ENCODE results near the gene LAPTM5.
"Not testable (repeated sequence)": the region's sequence is repeated elsewhere in the genome, so short reads cannot be mapped to it uniquely, and the experiment has no call there.

Gene LAPTM5

GRCh38 chr1:30693822-30694221 lies 63.8 kb downstream of the LAPTM5 start:
- DNase-seq (ENCODE audit: low spot score) = no peak

GRCh38 chr1:30693366-30693765 lies 64.2 kb downstream of the LAPTM5 start:
- DNase-seq (ENCODE audit: low spot score) = no peak

- no peak for DNase-seq (ENCODE audit: low spot score)
Measured at GRCh38 chr1:30692948-30693301, 64.6 kb downstream of the LAPTM5 start.

GRCh38 chr1:30692201-30692947 lies 65.2 kb downstream of the LAPTM5 start:
- DNase-seq (ENCODE audit: low spot score) = no peak

DNA sequence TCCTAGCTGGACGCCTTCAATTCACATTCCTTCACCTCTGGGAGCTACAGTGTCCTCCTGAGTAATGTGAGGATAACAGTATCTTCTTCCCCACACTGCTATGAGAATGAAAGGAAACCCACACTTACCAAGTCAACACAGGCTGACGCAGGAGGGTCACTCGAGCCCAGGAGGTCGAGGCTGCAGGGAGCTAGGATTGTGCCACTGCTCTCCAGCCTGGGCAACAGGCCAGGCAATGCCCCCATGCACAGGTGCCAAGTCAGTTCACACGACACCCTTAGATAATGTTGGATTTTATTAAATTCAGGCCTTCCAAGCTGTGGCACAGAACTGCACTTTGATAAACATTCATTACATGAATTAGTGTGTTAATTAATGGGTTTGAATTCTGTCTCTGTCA lies 66.1 kb downstream of the LAPTM5 start:
- DNase-seq (ENCODE audit: low spot score) = no peak

DNA sequence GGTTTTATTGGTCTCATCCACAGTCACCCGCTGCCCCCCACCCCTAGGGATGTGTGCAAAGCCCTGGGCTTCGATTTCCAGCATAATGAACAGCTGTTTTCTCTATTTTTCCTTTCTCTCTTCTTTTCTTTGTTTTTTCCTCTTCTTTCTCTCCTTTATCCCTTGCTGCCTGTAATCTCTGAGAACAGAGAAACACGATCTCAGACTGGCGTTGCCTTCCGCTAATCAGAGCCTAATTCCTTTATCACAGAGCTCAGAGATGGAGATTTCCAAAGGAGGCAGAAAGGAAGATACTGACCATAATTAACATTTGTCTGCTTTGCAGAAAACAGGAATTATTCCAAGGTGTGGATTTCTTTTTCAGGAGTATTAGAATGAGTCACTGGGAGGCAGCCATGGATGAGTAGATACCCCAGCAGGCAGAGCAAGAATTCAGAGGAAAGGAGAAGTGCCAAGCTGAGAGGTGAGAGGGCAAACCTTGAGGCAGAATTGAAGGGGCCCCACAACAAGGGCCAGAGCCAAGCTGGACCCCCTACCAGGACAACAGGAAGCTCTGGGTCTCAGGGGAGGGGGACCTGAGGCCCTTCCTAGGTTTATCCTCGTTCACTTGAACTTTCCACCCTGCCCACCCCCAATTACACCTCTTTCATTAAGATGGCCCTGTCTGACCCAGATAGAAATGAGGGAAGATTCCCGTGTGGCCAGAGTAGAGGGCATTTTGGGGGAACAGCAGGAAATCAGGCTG lies 67.5 kb downstream of the LAPTM5 start:
- DNase-seq (ENCODE audit: low spot score) = no peak

- no peak for DNase-seq (ENCODE audit: low spot score)
Measured at GRCh38 chr1:30688920-30689794, 68.4 kb downstream of the LAPTM5 start.

DNA sequence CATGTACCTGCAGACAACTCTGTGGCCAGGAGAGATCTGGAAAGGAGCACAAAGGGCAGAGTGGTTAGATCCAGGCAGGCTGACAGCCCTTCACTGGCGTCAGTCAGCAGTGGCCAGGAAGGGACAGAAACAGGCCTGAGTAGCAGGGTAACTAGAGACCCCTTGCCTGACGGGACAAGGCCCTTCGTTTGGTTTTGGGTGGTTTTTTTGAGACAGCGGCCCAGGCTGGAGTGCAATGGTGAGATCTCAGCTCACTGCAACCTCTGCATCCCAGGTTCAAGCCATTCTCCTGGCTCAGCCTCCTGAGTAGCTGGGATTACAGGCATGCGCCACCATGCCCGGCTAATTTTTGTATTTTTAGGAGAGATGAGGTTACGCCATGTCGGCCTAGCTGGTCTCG lies 69.1 kb downstream of the LAPTM5 start:
- not testable (repeated sequence) for DNase-seq (ENCODE audit: low spot score)

GRCh38 chr1:30687886-30688285 lies 69.7 kb downstream of the LAPTM5 start:
- no peak for DNase-seq (ENCODE audit: low spot score)

DNA sequence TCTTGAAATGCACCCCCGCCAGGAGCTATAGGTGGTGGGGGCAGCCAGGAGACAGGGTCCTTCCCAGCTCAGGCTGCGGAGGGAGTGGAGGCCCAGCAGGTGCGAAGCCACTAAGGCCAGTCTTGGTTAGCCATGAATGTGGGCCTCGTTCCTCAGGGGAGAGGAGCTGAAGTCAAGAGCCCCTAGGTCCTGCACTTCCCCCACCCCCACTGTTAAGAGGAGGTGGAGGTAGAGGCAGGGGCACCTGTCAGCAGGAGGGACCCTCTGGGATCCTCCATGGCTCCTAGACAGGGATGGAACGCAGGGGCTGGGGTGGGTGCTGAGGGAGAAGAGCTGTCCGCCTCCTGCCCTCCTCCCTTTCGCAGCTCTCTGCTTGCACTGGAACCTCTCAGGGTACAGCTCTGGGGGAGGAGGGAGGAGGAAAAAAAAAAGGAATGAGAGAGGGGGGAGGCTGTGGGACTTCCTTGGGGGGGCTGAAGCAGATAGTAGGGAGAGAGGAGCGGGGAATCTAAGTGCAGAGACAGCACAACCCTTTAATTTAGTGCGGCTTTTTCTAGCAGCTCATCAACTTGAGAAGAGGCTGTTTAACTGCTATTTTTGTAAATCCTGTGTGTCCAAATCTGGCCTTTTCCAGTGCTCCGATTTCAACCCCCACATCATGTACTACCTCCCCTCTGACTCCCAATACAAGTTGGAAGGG lies 71.2 kb downstream of the LAPTM5 start:
- no peak for DNase-seq (ENCODE audit: low spot score)

DNA sequence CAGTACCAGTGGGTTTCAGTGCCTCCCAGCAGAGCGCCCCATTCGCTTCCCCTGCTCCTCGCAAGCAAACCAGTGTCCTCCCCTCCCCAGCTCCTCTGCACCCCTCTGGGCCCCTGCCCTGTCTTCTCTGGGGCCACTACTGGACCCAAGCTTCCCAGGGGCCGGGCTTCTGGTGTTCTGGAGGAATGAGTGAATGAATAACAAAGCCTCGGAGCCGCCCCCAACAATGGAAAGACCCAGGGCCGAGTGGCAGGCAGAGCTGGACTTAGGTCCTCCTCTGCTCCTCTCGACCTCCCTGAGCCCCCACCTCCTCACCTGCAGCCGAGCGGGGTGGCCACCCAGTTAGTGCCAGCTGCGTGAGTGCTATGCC lies 71.8 kb downstream of the LAPTM5 start:
- no peak for DNase-seq (ENCODE audit: low spot score)

DNA sequence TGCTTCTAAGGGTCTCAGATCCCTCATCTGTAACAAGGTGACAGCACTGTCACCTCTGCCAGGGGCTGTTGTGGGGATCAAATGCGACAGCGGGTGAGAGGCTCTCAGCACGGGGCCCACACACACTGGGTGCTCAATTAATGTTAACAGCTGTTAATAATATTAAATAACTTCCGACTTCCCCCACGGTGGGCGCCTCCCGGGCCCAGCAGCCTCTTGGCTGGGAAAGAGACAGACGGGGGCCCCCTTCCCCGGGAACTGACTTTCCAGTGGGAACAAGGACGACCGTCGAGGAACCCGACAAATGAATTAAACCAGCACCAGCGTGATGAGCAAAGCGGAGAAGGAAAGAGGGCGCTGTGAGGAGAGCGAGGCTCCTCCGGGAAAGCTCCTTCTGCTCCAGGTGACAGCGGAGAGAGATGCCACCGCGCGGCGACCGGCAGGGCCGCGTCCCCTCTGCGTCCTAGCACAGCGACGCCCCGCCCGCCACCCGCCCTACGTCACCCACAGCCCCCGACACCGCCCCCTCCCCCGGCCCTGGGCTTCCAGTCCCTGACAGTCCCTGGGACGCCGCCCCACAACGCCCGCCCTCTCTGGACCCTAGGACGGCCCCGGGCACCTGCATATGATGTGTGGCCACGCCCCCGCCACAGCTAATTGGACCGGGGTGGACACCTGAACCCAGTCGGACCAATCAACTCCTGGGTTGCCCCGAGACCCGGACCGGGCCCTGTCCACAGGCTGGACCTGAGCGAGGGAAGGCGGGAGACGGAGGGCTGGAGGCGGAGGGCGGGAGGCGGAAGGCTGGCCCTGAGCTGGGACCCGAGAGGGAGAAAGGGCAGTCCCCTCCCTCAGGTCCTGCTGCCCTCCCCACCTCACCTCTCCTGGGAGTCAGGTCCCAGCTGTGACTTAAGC lies 72.4 kb downstream of the LAPTM5 start:
- DNase-seq (ENCODE audit: low spot score) = no peak

DNA sequence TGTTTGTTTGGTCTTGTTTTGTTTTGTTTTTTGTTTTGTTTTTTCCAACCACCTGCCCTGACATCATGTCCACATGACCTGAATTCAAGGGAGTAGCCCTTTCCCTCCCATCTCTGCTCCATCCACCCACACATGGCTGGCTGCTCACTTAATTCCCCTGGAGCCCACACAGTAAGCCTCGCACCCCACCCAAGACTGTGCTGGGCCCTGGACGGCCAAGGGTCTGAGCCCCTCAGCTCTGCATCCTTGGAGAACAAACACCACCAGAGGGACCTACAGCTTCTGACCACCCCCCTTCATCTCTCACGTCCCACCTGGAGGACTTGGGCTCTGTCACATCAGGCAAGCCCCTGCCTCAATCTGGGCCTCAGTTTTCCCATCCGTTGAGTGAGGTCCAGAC lies 73.3 kb downstream of the LAPTM5 start:
- no peak for DNase-seq (ENCODE audit: low spot score)

- DNase-seq (ENCODE audit: low spot score) = no peak
Measured at GRCh38 chr1:30683699-30684098, 73.9 kb downstream of the LAPTM5 start.

Measured in GM03348 (cell line).